CD4-positive, alpha-beta T cell treated with Interleukin-15 for 1 hour (primary cell): ENCODE data around the gene ARHGAP24.

Source experiments
- DNase-seq: peaks from one replicate; pipeline ENCODE4 v3.0.0-alpha.2; 2020

ARHGAP24 gene

DNA sequence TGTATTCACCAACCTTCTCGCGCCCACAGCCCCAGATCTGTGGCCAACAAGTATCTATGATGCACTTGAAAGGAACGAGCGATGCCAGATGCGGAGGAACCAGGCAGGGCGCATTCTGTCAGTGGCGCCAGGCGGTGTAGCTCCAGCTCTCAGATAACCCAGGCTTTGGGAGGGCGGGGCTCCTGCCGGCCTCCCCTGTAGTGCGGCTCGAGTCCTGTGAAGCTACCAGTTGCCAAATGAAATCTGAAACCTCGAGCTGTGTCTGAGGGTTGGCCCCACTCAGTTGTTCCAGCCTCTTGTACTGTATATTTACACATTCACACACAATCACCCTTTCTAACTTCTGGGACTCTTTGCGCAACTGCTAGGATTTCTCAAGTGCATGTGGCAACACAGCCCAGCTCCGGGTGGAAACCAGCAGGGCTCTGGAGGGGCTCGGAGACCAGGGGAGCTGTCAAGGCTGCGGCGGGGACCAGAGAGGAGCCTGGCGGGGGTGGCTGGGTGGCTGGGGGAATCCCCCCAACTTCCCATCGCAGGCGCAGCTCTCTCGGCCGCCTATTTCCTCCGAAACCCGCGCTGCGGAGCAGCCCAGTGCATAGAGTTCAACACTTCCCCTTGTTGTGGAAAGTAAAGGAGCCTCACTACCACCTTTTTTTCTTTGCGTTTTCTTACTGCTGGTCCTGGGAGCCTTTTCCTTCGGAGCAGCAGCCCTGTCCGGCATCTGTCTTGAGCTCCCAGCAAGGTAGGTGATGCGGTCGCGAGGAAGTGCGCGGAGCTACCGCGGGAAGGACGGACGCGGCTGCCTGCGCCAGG, at the start of gene ARHGAP24:
TSS of gene ARHGAP24 (plus strand) at position 333 of the 813 bp plus-strand sequence.
- peak; percentile 72 for DNase-seq

DNA sequence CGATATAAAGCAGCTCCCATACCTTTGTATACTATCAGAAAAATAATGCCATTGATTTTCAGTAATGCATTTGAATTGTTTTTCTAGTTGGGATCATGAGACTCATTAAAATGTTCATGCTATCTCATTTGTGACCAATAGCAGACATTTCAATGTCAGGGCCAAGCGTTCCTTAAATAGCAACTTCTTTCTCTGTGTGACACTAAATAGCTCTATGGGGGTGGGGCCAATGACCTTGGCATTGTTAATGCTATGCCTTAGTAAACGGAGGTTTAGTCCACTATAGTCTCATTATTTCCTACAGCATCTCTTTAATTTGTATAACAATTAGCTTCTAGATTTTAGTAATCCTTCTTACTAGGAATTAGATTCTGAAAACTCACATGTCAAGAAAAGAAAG, 48.6 kb upstream of the ARHGAP24 start:
- DNase-seq: no peak

DNA sequence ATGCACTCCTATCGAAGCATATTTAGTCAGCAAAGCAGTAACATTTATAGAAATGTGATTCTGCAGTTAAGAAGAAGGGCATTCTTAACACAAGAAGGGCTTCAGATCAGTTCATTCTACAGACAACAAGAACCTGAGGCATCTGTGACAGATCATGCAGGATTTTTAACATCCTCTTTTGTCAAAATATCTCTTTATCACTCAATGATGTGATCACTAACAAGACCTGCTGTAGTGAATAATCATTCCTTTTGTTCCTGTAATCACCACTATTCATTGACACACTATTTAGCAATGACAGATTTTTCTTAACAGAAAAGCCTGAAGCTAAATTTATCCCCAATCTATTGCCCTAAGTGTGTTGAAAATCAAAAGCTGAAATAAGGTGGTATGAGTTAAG, 47.8 kb upstream of the ARHGAP24 start:
- DNase-seq: no peak

DNA sequence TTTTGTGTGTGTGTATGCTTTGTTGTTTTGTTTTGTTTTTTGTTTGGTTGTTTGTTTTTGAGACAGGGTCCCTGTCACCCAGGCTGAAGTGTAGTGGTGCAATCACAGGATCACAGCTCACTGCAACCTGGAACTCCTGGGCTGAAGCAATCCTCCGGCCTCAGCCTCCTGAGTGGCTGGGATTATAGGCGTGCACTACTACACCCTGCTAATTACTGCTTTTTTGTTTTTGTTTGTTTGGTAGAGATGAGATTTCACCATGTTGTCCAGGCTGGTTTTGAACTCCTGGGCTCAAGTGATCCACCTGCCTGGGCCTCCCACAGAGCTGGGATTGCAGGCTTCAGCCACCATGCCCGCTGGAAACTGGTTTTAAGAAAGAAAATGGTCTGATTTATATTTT, 44.7 kb upstream of the ARHGAP24 start:
- no peak for DNase-seq

DNA sequence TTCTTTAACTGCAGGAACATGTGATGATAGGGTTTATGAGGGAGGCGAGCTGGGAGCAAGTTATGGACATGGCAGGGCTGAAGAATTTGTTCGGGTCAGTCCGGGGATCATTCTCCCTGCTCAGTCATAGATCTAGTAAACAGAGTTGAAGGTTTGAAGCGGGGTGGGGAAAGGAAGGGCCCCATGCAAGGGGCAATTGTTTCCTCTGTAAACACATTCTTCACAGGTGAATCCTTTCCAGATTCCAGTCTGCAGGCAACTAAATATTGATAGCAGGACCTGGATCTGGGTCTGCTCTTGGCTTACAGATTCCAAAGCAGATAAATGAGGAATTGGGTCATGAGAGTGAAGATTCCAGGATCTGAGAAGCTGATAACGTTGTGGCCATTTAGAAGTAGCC, 44.3 kb upstream of the ARHGAP24 start:
- no peak for DNase-seq

DNA sequence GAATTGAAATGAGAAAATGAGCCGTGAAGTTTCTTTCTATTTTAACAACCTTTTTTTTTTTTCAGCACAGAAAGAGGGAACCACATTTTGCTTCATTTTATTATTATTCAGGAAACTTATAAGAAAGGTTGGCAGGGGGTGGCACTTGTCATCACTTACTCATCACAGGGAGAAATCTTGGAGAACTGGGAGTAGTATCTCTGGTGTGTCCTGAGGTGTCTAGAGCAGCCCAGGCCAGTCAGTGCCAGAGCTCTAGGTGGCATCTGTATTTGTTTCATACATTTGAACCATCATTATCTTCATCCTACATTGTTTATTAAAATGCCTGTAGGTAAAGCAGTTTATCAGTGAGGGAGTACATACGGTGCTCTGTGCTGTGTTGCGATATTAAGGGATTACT, 43.8 kb upstream of the ARHGAP24 start:
- no peak for DNase-seq

DNA sequence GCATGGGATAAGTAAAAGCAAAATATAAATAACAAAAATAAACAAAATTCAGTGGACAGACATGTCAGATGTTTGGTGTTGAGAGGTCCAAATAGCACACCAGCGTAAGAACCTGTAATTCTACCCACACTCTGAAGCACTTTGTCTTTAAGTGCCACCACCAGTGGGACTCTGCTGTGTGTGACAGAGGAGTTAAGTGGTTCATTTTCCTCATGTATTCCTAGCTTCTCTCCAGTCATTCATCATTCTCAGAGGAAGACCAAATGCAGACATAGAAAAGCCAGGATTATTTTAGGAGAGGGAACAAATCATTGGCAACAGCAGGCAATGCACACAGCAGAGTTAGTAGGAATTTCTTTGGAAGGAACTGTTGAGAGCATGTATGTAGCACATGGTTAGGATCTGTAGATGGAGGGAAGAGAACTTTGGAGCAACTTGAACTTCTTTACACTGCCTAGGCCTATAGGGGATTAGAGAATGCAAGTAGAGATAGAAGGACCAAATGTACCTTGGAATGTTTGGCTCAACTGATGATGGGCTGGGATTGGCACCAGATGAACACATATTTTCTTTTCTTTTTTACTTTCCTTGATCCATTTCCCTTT, 43.0 kb upstream of the ARHGAP24 start:
- DNase-seq: no peak

DNA sequence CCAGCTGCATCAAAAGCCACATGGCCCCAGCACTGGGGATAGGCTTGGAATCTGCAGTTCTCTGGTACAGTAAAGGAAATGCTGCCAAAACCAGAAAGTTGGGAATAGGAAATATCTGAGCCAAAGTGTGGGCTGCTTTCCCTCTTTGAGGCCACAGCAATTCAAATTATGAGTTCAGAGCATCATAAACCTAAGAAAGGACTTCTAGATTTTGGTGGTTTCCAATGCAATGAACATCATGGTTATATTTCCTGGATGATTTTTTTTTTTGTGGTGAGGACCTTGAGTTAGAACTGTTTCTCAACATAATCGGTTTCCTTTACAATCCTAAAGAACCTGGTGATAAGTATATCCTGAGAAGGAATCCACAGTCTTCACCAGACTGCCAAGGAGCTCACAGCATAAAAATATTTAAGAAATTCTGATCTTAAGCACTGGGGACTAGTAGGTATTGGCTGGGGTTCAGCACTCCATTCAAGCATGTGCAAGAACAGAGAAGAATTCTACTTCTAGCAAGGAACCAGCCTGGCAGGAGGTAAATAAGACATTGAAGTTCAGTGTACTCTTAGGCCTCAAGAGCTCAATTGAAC, 29.8 kb upstream of the ARHGAP24 start:
- DNase-seq: no peak

DNA sequence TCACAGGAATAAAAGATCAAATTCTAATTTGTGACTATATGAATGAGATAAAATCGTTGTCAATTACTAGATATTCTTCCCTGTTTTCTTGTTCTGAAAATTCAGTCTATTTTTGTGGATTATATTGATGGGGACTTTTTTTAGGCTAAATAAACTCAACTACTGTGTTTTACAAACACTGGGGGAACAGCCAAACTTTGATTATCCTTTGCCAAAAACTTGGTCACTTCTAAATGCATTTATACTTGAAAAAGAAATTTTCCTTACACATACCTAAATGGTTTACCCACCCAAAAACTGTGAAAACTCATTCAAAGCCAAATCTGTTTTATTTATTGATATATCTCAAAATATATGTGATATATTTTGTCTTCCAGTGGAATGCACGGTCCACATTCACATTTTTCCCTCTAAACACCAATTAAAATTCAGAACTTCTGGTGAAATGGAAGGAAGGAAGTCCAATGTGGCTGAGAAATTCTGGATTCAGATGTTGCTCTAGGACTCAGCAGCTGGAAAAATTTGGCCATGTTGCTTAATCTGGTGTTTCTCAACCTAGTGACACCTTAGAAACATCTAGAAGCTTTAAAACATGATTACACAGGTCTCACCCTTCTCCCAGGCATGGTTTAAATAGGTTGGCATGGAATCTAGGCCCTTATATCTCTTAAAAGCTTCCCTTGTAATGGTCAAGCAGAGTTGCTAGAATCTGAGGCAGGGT, 28.6 kb upstream of the ARHGAP24 start:
- DNase-seq: no peak

DNA sequence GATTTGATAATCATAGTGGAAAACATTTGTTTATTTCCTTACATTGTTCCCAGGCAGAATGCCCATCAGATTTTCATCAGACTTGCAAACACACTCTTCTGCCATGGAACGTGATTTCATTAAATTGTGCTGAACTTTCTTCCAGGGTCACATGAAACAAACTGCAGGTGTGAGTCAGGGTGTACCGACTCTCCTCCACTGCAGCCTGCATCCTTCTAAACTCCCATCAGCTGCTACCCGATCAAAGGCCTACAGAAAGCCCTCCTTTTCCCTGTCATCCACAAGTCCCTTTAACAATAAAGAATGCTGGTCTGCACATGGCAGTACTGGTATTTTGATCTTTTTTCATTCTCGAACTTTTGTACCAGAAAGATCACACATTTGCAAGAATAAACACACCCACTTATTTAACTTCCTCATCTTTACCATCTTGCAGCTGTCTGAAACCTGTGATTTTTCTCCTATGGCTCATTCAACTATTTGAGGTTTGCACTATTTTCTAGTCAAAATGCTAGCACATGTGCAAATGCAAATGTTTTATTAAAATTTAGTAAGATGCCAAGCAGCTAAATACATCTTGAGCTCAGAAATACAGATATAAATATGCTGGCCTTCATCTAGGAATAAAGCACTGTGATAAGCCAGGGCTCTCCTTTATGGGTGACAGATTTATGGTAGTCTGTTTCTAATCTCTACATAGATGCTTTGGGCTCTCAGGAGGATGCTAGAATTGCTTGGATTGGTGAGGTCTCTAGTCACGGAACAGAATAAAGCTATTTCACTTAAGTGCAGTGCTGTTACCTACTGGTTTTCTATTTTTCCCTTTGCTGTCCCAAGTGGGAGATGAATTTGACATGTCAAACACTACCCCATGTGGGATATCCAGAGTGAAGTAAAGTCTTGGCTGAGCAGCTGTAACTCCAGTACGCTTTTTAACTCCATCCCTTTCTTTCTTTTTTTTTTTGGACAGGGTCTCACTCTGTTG, 25.8 kb upstream of the ARHGAP24 start:
- no peak for DNase-seq

DNA sequence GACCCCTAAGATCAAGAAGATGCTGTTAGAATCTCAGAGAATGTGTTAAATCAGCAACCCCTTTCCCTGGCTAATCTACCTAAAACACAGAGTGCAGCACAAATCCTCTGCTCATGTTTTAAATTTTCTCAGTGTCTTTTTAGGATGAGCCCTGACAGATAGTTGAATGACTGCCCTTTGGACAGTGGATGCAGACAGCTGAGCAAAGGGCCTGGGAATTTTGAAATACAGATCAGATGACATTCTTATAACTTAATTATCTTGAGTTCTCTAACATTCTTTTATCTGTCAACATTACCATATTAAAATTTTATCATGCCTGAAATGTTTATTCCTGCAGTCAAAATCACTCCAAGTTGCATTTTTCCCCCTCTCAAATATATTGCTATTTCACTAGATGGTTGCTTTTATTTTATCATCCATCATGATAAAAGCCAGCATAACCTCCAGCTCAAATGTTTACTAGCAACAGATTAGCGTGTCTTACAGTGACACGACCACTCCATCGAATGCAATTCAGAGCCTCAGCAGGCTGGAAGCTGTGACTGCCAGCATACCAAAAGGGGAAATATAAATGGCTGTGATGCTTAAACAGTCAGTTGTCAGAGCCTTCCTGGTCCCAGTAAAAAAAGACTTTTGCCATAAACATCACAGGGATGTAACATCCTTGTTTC, 22.8 kb upstream of the ARHGAP24 start:
- no peak for DNase-seq

DNA sequence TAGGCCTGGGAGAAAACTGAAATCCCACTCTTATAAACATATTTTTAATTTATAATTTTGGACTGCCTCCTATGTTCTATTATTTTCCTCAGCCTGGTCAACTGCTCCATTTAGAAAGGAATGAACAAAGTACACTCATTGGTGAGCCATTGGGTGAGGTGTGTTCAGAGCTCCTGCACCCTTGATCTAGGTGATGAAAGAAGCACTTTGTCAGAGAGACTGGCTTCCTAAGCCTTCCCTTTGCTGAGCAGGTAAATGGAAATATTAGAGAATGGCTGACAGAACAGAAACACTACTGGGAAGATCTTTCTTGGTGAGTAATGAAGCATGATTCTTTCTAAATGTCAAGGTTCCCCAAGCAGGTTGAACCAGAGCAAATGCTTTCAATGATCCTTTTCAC, 19.0 kb upstream of the ARHGAP24 start:
- no peak for DNase-seq

DNA sequence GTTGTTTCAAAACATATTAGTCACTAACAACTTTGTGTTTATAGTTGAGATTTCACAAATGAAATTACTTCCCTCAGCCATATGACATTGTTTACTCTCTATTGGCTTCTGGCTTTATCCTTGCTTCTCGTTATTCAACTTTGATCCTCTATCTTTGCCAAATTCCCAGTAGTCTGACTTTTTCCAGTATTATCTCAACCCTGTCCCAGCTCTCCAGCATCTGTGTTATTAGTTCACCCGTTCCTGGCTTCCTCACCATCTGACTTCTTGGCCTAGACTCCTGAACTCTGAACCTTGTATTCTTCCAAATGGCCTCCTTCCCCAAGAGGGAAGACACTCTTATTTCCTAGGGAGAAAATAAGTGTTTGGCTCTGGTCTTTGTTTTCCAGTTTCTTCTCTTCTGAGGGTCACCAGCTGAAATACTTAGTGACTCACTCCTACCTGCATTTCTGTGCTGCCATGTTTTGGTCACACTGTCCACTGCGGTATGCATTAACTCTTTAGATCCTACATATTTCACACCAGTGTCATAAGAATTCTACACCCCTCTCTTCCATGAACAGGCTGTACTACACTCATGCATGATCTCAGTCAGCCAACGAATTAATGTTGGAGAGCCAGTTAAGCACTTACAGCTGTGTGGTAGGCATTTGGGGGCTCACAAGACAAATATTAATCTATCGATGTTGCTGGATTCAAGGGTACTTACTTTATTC, 17.0 kb upstream of the ARHGAP24 start:
- DNase-seq: no peak

DNA sequence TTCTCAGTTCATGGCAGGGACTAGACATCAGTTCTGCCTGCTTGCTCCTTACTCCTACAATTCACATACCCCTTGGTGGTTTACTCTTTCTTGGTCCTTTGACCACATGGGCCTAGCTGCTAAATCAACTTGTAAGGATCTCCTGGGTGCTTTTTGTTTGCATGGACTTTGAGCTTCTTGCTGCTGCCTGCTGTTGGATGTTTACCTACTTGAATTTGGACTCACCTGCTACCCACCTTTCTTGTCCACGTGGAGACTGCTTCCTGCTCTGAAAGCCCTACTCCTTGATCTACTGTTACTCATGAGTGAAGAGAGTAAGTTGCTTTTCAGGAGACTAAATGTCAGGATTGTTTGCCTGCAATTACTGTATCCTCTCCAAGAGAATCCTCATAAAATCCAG, 15.2 kb upstream of the ARHGAP24 start:
- no peak for DNase-seq

DNA sequence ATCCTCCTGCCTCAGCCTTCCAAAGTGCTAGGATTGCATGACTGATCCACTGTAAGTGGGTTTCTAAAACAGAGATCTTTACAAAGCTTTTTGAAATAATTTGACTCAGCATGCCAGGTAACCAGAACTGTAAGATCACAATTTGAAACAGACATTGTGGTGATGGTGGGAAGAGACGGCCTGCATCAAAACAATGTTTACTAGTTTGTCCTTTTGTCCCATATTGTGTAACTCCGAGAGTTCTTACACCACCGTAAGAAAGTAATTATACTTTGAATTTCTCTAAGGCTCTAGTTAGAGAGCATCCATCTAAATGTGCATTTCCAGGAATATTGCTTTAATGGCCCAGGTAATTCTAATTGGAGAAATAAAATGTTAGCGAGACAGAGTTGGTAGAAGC, 594 bp upstream of the ARHGAP24 start:
- no peak for DNase-seq

DNA sequence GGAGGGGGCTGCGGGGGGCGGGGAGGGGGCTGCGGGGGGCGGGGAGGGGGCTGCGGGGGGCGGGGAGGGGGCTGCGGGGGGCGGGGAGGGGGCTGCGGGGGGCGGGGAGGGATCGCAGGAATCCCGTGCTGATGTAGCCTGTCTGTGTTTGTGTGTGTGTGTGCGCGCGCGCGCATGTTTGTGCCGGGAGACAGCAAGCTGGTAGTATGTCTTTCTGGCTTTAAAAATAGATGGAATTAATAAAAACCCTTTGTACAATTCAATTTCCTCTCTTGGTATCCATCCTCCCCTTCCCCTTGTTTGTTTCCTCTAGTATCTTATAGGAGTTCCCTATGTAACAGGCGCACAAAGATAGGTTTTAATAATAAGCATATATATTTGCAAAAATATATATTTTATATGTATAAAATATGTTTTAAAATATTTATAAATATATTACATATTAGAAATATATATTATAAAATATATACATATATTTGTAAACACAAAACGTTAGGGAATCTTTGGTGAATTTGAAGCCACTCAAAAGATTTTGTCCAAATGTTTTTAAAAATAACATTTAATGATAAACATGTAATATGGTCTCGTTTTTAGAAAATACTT, 782 bp downstream of the ARHGAP24 start:
- no peak for DNase-seq

DNA sequence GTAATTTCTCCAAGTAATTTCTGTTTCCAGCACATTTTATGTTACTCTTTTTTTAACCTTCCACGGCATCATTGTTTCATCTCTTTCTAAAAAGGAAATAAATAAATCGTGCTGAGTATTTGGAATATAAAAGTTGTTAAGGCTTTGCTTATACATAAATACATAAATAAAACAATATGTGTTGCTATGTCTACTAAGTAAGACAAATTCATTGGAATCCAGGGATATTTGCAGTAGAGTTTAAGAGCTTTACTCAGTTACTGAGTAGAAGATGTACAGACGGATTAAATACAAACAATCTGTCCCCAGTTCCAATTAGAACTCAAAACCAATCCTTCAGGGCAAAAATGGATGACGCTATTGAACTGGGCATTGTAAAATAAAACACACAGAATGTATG, 1.4 kb downstream of the ARHGAP24 start:
- no peak for DNase-seq

DNA sequence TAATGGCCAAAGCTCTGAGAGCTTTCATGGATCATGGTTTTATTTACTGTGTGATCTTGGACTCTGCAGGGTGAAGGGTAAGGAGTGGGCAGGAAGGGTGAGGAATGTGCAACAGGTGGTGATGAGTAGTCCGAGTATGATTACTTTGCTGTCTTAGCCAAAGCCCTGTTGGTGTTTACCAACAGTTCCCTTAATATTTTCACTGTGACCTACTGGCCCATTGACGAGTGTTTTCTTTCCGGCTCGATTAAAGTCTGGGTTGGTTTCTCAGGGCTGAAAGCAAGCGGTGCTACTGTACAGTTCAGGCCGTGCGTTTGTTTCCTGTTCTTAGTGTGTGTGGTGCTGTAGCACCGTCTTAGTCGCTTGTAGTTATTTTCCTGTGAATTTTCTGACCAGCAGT, 2.6 kb downstream of the ARHGAP24 start:
- DNase-seq: no peak

DNA sequence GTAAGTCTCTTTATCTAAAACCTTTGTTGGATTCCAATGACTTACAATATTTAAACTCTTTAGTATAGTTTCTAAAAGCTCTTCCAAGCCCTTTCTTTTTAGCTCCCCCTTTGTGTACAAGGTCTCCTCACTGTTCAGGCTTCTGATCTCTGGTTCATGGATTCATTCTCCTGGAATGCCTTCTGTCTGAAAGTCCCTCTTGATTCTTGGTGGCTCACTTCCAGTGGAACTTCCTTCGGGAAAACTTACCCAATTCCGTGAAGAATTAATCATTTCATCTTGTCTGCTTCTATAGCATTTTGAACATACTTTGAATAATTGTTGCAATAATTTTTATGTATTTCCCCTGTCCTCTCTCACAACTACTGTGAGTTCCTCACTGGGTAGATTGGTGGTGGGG, 3.6 kb downstream of the ARHGAP24 start:
- DNase-seq: no peak

DNA sequence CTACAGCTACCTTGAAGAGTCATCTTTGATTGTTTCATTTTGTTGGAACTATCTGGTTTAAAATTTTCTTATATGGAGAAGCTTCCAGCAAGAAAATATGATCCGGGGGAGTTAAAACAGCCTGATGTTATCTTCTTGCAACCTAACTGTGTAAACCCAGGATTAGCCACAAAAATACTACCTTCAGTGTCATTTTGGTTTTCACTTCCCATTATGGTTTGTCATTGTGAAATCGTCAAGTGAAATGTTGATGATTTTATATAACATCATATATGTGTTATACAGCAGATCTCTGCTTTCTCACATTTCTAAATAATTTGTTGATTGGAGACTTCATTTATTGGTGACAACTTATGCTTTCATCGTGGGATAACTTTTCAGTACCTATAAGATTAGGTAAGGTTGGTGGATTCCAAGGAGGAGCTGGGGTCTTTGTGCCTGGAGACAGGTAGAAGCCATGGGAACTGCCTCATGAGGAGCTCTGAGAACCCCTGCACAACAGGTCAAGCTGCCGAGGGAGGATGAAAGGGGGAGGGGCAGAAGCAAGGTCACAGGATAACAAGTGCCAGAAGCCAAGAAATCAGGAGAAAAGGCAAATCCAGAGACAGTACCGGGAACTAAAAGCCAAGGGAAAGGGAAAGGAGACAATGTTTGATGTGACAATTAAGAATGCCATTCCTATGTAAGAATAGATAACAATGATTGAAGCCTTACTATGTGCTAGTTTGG, 7.2 kb downstream of the ARHGAP24 start:
- no peak for DNase-seq
